Smooth muscle cell (in vitro differentiated cells): ENCODE results near the gene GASK1A. TPM values are rescaled to one million over a fixed set of nuclear protein-coding genes. Genes with fewer than 3 reads are reported as not detected.

ENCODE experiments used
- DNase-seq: peaks from one replicate; lab custom pipeline; 2025; ENCODE audit not compliant: unreplicated experiment; lab: John Stamatoyannopoulos, UW
- H2AFZ ChIP-seq: fragments of 200-600 bp; sonication (generic); 2 replicates; pipeline ENCODE4 v1.6.0; 2016; ENCODE audit warnings: antibody characterized with exemption, low read depth, mild to moderate bottlenecking
- H3F3A ChIP-seq: fragments of 200-600 bp; sonication (generic); 2 replicates; pipeline ENCODE4 v1.6.0; 2017; ENCODE audit warnings: antibody characterized with exemption, low read depth
- H3K27ac ChIP-seq: fragments of 200-600 bp; sonication (generic); 2 replicates; pipeline ENCODE4 v1.5.1; 2016; ENCODE audit warnings: low read depth, mild to moderate bottlenecking
- H3K27me3 ChIP-seq: fragments of 200-600 bp; sonication (generic); 2 replicates; pipeline ENCODE4 v1.6.1; 2016; ENCODE audit warnings: low read depth, mild to moderate bottlenecking
- H3K36me3 ChIP-seq: fragments of 200-600 bp; sonication (generic); 2 replicates; pipeline ENCODE4 v1.5.1; 2016; ENCODE audit warnings: low read depth
- H3K4me1 ChIP-seq: fragments of 200-600 bp; sonication (generic); 2 replicates; pipeline ENCODE4 v1.5.1; 2016; ENCODE audit warnings: low read depth
- H3K4me2 ChIP-seq: fragments of 200-600 bp; sonication (generic); 2 replicates; pipeline ENCODE4 v1.6.0; 2016; ENCODE audit warnings: mild to moderate bottlenecking
- H3K4me3 ChIP-seq: fragments of 200-600 bp; sonication (generic); 2 replicates; pipeline ENCODE4 v1.5.1; 2016; ENCODE audit warnings: mild to moderate bottlenecking
- H3K79me2 ChIP-seq: fragments of 200-600 bp; sonication (generic); 2 replicates; pipeline ENCODE4 v1.6.0; 2016; ENCODE audit warnings: low read depth, mild to moderate bottlenecking
- H3K9ac ChIP-seq: fragments of 200-600 bp; sonication (generic); 2 replicates; pipeline ENCODE4 v1.6.0; 2016; ENCODE audit warnings: low read depth
- H3K9me3 ChIP-seq: fragments of 200-600 bp; sonication (generic); replicated peaks from 2 replicates; pipeline ENCODE4 v1.5.1; 2016; ENCODE audit warnings: low read depth
- H4K20me1 ChIP-seq: fragments of 200-600 bp; sonication (generic); 2 replicates; pipeline ENCODE4 v1.6.0; 2016; ENCODE audit warnings: low read depth
- CTCF ChIP-seq: fragments of 200-600 bp; sonication (generic); IDR thresholded peaks from 2 replicates; pipeline ENCODE4 v1.5.1; 2017; ENCODE audit warnings: borderline replicate concordance, mild to moderate bottlenecking, antibody characterized with exemption; ENCODE audit not compliant: insufficient read depth, poor library complexity, severe bottlenecking
- WGBS: methylation state at CpG from one replicate; pipeline ENCODE4 v1.1.7; 2016; ENCODE audit warnings: low lambda C conversion rate; 5-methylcytosine and 5-hydroxymethylcytosine counted together
- polyA plus RNA-seq: library from polyadenylated mRNA; unstranded; fragments of >200 nt; fragmentation: Nextera tagmentation; extraction: Ambion mirVana; gene quantifications from 2 replicates; pipeline ENCODE4 v1.2.1, GENCODE V29; 2016
- total RNA-seq: library from RNA; depleted of rRNA; stranded (reverse); fragments of >200 nt; gene quantifications from 2 replicates; pipeline ENCODE4 v1.2.3, GENCODE V29; 2014

GASK1A gene
- total and polyA plus RNA-seq, 2 experiments from 2014 or later = 0.76 TPM; not detected in 1

GRCh38 chr3:43061101-43061895 is 82.2 kb downstream of the GASK1A start:
- H3K4me1 ChIP-seq = no peaks in the 10 kb centered on the region
- no peak for TF ChIP-seq CTCF
- H3K79me2 ChIP-seq = no peaks in the 10 kb centered on the region
- peaks cover 6% of the 10 kb centered on the region for H3K27me3 ChIP-seq
- DNase-seq = no peak
- no peak overlapping the region for H3K4me3 ChIP-seq
- no peak overlapping the region for H3K4me2 ChIP-seq
- no peaks in the 10 kb centered on the region for H3K36me3 ChIP-seq
- H3F3A ChIP-seq = no peaks in the 10 kb centered on the region
- H4K20me1 ChIP-seq = no peaks in the 10 kb centered on the region
- no peak overlapping the region for H2AFZ ChIP-seq
- H3K27ac ChIP-seq = no peak overlapping the region
- no peak overlapping the region for H3K9ac ChIP-seq
- no peaks in the 10 kb centered on the region for H3K9me3 ChIP-seq
- 60% methylated on average over 8 of the region's 8 CpGs for WGBS

- H3K27ac ChIP-seq = no peak overlapping the region
- H4K20me1 ChIP-seq = no peaks in the 10 kb centered on the region
- DNase-seq = no peak
- TF ChIP-seq CTCF = no peak
- no peak overlapping the region for H3K4me2 ChIP-seq
- 79% methylated on average over 5 of the region's 5 CpGs for WGBS
- H2AFZ ChIP-seq = no peak overlapping the region
- no peaks in the 10 kb centered on the region for H3K36me3 ChIP-seq
- H3K9ac ChIP-seq = no peak overlapping the region
- no peaks in the 10 kb centered on the region for H3K9me3 ChIP-seq
- peaks cover 5% of the 10 kb centered on the region for H3K27me3 ChIP-seq
- no peaks in the 10 kb centered on the region for H3F3A ChIP-seq
- no peak overlapping the region for H3K4me3 ChIP-seq
- H3K79me2 ChIP-seq = no peaks in the 10 kb centered on the region
- H3K4me1 ChIP-seq = no peaks in the 10 kb centered on the region
Measured at GRCh38 chr3:43062040-43062563, 83.0 kb downstream of the GASK1A start.

- Histone ChIP-seq H3K9me3 (no peaks in the 10 kb centered on the region), H3K27ac (no peak overlapping the region), H3K4me2 (no peak overlapping the region), H3K36me3 (no peaks in the 10 kb centered on the region), H4K20me1 (no peaks in the 10 kb centered on the region), H3K27me3 (no peaks in the 10 kb centered on the region), H3F3A (no peaks in the 10 kb centered on the region), H3K9ac (no peak overlapping the region), H3K4me3 (no peak overlapping the region), H2AFZ (no peak overlapping the region), H3K4me1 (no peaks in the 10 kb centered on the region), H3K79me2 (no peaks in the 10 kb centered on the region)
- 44% methylated on average over 8 of the region's 8 CpGs for WGBS
- DNase-seq = no peak
- no peak for TF ChIP-seq CTCF
Measured at GRCh38 chr3:43062564-43063040, 83.5 kb downstream of the GASK1A start.
